PFSK-1 (cell line): Measurements from ENCODE around the gene OR4D1.

Source experiments
- REST ChIP-seq, 2 experiments: IDR thresholded peaks; 2 replicates each; pipeline versions ENCODE4 v1.6.1 to v1.8.0; 2011 to 2012; ENCODE audit warnings: low read depth in 2 of 2, low read length in 2 of 2, control low read depth in 1 of 2, inconsistent platforms in 1 of 2, mild to moderate bottlenecking in 1 of 2, moderate library complexity in 1 of 2; ENCODE audit not compliant: insufficient read depth in 1 of 2
- SIN3A ChIP-seq: IDR thresholded peaks from 2 replicates; pipeline ENCODE4 v1.6.1; 2012; ENCODE audit warnings: mild to moderate bottlenecking, low read length, moderate library complexity, borderline replicate concordance; ENCODE audit not compliant: insufficient read depth
- TAF1 ChIP-seq: IDR thresholded peaks from 2 replicates; pipeline ENCODE4 v1.6.1; 2012; ENCODE audit warnings: low read length, control low read depth, borderline replicate concordance; ENCODE audit not compliant: insufficient read depth

- TF ChIP-seq TAF1 (no peak), REST (IDR thresholded peaks at IDR 0.05; ENCODE audit: insufficient read depth in 1 of 2, low read depth in 2 of 2, low read length in 2 of 2) (no peak), SIN3A (no peak)
Observed at GRCh38 chr17:58204796-58205195, 56.6 kb downstream of the OR4D1 start.
